CD14-positive monocyte (primary cell): ENCODE data around the gene SERPINA3. TPM values are rescaled to one million over a fixed set of nuclear protein-coding genes. Genes with fewer than 3 reads are reported as not detected.

Source experiments
- DNase-seq, 3 donors: peaks; one replicate each; pipeline ENCODE4 v3.0.0-alpha.2; 2011 to 2022
- H2AFZ ChIP-seq: 2 replicates; pipeline ENCODE4 v1.6.0; 2012; ENCODE audit warnings: mild to moderate bottlenecking, low read depth, low read length, inconsistent platforms; ENCODE audit not compliant: insufficient read depth, poor library complexity, severe bottlenecking
- H3K27ac ChIP-seq, 2 donors: 1 replicate in 1 of 2; 2 replicates in 1 of 2; pipeline ENCODE4 v1.5.1; 2012 to 2013; ENCODE audit warnings: low read length in 2 of 2, control low read depth in 1 of 2, inconsistent platforms in 1 of 2, low read depth in 1 of 2, mild to moderate bottlenecking in 1 of 2
- H3K27me3 ChIP-seq, 2 donors: one replicate each; pipeline versions ENCODE4 v1.6.0 to v1.6.1; 2011 to 2013; ENCODE audit warnings: low read length in 2 of 2; ENCODE audit not compliant: control insufficient read depth in 2 of 2, insufficient read depth in 2 of 2
- H3K36me3 ChIP-seq, 2 donors: replicated peaks in 1 of 2; 1 replicate in 1 of 2; 2 replicates in 1 of 2; pipeline versions ENCODE4 v1.5.1 to v1.6.1; 2012 to 2013; ENCODE audit warnings: low read length in 2 of 2, control low read depth in 1 of 2, inconsistent platforms in 1 of 2, mild to moderate bottlenecking in 1 of 2; ENCODE audit not compliant: insufficient read depth in 2 of 2, control insufficient read depth in 1 of 2
- H3K4me1 ChIP-seq, 2 donors: 1 replicate in 1 of 2; 2 replicates in 1 of 2; pipeline versions ENCODE4 v1.5.1 to v1.6.1; 2012 to 2013; ENCODE audit warnings: low read length in 2 of 2, control low read depth in 1 of 2, inconsistent platforms in 1 of 2, mild to moderate bottlenecking in 1 of 2, moderate library complexity in 1 of 2; ENCODE audit not compliant: insufficient read depth in 2 of 2, control insufficient read depth in 1 of 2
- H3K4me2 ChIP-seq: replicated peaks from 2 replicates; pipeline ENCODE3; 2012; ENCODE audit warnings: low read length, moderate library complexity, mild to moderate bottlenecking; ENCODE audit not compliant: poor library complexity, severe bottlenecking; ENCODE audit errors: extremely low read depth
- H3K4me3 ChIP-seq, 3 experiments: fragments of 200-600 bp in 1 of 3; sonication (generic) in 1 of 3; replicated peaks in 1 of 3; 1 replicate in 2 of 3; 2 replicates in 1 of 3; pipeline ENCODE4 v1.5.1; 2011 to 2013; ENCODE audit warnings: low read length in 3 of 3, mild to moderate bottlenecking in 3 of 3, control low read depth in 2 of 3, low read depth in 2 of 3, inconsistent platforms in 1 of 3, moderate library complexity in 1 of 3
- H3K79me2 ChIP-seq: 2 replicates; pipeline ENCODE4 v1.6.0; 2012; ENCODE audit warnings: mild to moderate bottlenecking, control low read depth, inconsistent platforms, low read length, moderate library complexity; ENCODE audit not compliant: insufficient read depth
- H3K9ac ChIP-seq: 2 replicates; pipeline ENCODE4 v1.6.0; 2017; ENCODE audit warnings: low read length, mild to moderate bottlenecking; ENCODE audit not compliant: insufficient read depth, poor library complexity, severe bottlenecking
- H3K9me3 ChIP-seq, 2 donors: replicated peaks in 1 of 2; 1 replicate in 1 of 2; 2 replicates in 1 of 2; pipeline versions ENCODE4 v1.5.1 to v1.6.1; 2012 to 2013; ENCODE audit warnings: low read length in 2 of 2, control low read depth in 1 of 2; ENCODE audit not compliant: control insufficient read depth in 1 of 2, insufficient read depth in 1 of 2
- H4K20me1 ChIP-seq: 2 replicates; pipeline ENCODE4 v1.6.0; 2012; ENCODE audit warnings: mild to moderate bottlenecking, low read length, control low read depth, moderate library complexity; ENCODE audit not compliant: insufficient read depth
- H3K27ac Mint-ChIP-seq, 7 donors: one replicate each; pipeline ENCODE4 v1.8.0; 2020; ENCODE audit warnings: mild to moderate bottlenecking in 7 of 7, mixed read lengths in 7 of 7, moderate library complexity in 6 of 7, inconsistent platforms in 2 of 7
- H3K27me3 Mint-ChIP-seq, 3 donors: one replicate each; pipeline ENCODE4 v1.8.0; 2021 to 2022; ENCODE audit warnings: low read depth in 3 of 3, mild to moderate bottlenecking in 3 of 3, mixed read lengths in 3 of 3, moderate library complexity in 3 of 3, inconsistent platforms in 1 of 3
- H3K36me3 Mint-ChIP-seq, 2 donors: one replicate each; pipeline ENCODE4 v1.8.0; 2020; ENCODE audit warnings: mixed read lengths in 2 of 2, inconsistent platforms in 1 of 2, mild to moderate bottlenecking in 1 of 2
- H3K4me1 Mint-ChIP-seq: one replicate; pipeline ENCODE4 v1.8.0; 2020; ENCODE audit warnings: mild to moderate bottlenecking, mixed read lengths
- H3K4me3 Mint-ChIP-seq, 2 donors: one replicate each; pipeline ENCODE4 v1.8.0; 2020; ENCODE audit warnings: mild to moderate bottlenecking in 2 of 2, mixed read lengths in 2 of 2, moderate library complexity in 1 of 2
- H3K9me3 Mint-ChIP-seq, 7 donors: one replicate each; pipeline ENCODE4 v1.8.0; 2020 to 2022; ENCODE audit warnings: mixed read lengths in 7 of 7, mild to moderate bottlenecking in 6 of 7, moderate library complexity in 6 of 7, inconsistent platforms in 2 of 7
- WGBS: methylation state at CpG from one replicate; pipeline ENCODE4 v1.1.5; 2013; ENCODE audit warnings: missing lambda C conversion rate; ENCODE audit not compliant: insufficient coverage; 5-methylcytosine and 5-hydroxymethylcytosine counted together
- intact Hi-C, 2 donors: fragments of 100-400 bp; cut with micrococcal nuclease; formaldehyde crosslinking; loops; one replicate each; pipeline versions ENCODE4 v1.15.0 to v1.15.1; 2023
- polyA plus RNA-seq, 3 donors: library from polyadenylated mRNA; depleted of rRNA in 1 of 3; unstranded in 2 of 3; stranded (reverse) in 1 of 3; fragments of 300-500 nt in 2 of 3; fragments of >200 nt in 1 of 3; fragmentation: Illumina TruSeq in 2 of 3; gene quantifications; 1 replicate in 2 of 3; 2 replicates in 1 of 3; pipeline ENCODE4 v1.2.3, GENCODE V29; 2012 to 2021
- TF ChIP-seq, protein P1 (sequence below): fragments of 200-600 bp; IDR thresholded peaks from one replicate; pipeline ENCODE4 v1.8.0; 2022; ENCODE audit warnings: antibody characterized with exemption, mild to moderate bottlenecking

SERPINA3 gene
- polyA plus RNA-seq, 3 donors: not detected

- no peak overlapping the region for H3K4me3 ChIP-seq
- no peaks in the 10 kb centered on the region for H4K20me1 ChIP-seq
- no peaks in the 10 kb centered on the region for H3K27me3 ChIP-seq
- H3K36me3 Mint-ChIP-seq: no peaks in the 10 kb centered on the region
- H3K27ac Mint-ChIP-seq: no peak overlapping the region
- TF ChIP-seq, protein P1, sequence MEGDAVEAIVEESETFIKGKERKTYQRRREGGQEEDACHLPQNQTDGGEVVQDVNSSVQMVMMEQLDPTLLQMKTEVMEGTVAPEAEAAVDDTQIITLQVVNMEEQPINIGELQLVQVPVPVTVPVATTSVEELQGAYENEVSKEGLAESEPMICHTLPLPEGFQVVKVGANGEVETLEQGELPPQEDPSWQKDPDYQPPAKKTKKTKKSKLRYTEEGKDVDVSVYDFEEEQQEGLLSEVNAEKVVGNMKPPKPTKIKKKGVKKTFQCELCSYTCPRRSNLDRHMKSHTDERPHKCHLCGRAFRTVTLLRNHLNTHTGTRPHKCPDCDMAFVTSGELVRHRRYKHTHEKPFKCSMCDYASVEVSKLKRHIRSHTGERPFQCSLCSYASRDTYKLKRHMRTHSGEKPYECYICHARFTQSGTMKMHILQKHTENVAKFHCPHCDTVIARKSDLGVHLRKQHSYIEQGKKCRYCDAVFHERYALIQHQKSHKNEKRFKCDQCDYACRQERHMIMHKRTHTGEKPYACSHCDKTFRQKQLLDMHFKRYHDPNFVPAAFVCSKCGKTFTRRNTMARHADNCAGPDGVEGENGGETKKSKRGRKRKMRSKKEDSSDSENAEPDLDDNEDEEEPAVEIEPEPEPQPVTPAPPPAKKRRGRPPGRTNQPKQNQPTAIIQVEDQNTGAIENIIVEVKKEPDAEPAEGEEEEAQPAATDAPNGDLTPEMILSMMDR: no peak
- no peaks in the 10 kb centered on the region for H3K4me1 Mint-ChIP-seq
- no peaks in the 10 kb centered on the region for H3K79me2 ChIP-seq
- no peak for DNase-seq
- peaks cover 0 to 5% (median 4%) of the 10 kb centered on the region in 3 donors for H3K27me3 Mint-ChIP-seq
- no peak overlapping the region for H2AFZ ChIP-seq
- intact Hi-C loops: no loop called here
- H3K36me3 ChIP-seq: no peaks in the 10 kb centered on the region
- no peaks in the 10 kb centered on the region for H3K4me1 ChIP-seq
- H3K4me2 ChIP-seq: no peak overlapping the region
- no peak overlapping the region for H3K9ac ChIP-seq
- no peaks in the 10 kb centered on the region for H3K9me3 ChIP-seq
- no peak overlapping the region for H3K27ac ChIP-seq
- H3K4me3 Mint-ChIP-seq: no peak overlapping the region
- peaks cover 0 to 4% (median 2%) of the 10 kb centered on the region in 7 donors for H3K9me3 Mint-ChIP-seq
- WGBS: 95% methylated on average over 3 of the region's 4 CpGs
Measured at GRCh38 chr14:94586635-94587034, 25.6 kb upstream of the SERPINA3 start.

- no peak for DNase-seq
- intact Hi-C loops: no loop called here
- Histone ChIP-seq H3K27me3 (no peaks in the 10 kb centered on the region), H2AFZ (no peak overlapping the region), H3K4me3 (no peak overlapping the region), H3K36me3 (no peaks in the 10 kb centered on the region), H3K79me2 (no peaks in the 10 kb centered on the region), H3K4me2 (no peak overlapping the region), H3K4me1 (no peaks in the 10 kb centered on the region), H4K20me1 (no peaks in the 10 kb centered on the region), H3K27ac (no peak overlapping the region), H3K9me3 (no peaks in the 10 kb centered on the region), H3K9ac (no peak overlapping the region)
- no peaks in the 10 kb centered on the region for H3K4me1 Mint-ChIP-seq
- peaks cover 0 to 7% (median 4%) of the 10 kb centered on the region in 3 donors for H3K27me3 Mint-ChIP-seq
- no peaks in the 10 kb centered on the region for H3K36me3 Mint-ChIP-seq
- WGBS: 90% methylated on average over 3 of the region's 4 CpGs
- TF ChIP-seq, protein P1: no peak
- H3K4me3 Mint-ChIP-seq: no peak overlapping the region
- no peak overlapping the region for H3K27ac Mint-ChIP-seq
- peaks cover 0 to 3% (median 2%) of the 10 kb centered on the region in 7 donors for H3K9me3 Mint-ChIP-seq
Measured at GRCh38 chr14:94588311-94588710, 23.9 kb upstream of the SERPINA3 start.
